H1 (cell line): ENCODE measurements around the gene CAPN10. TPM values are rescaled to one million over a fixed set of nuclear protein-coding genes. Genes with fewer than 3 reads are reported as not detected.

Experiments
- ATF3 ChIP-seq: IDR thresholded peaks from 2 replicates; pipeline ENCODE4 v1.6.1; 2011; ENCODE audit warnings: low read depth, mild to moderate bottlenecking, low read length; ENCODE audit not compliant: insufficient read depth
- GTF2F1 ChIP-seq: IDR thresholded peaks from 2 replicates; pipeline ENCODE4 v1.6.1; 2012; ENCODE audit warnings: low read depth, low read length, improper control_type of control experiment, borderline replicate concordance
- JUN ChIP-seq: IDR thresholded peaks from 2 replicates; pipeline ENCODE4 v1.6.1; 2011; ENCODE audit warnings: low read depth, mild to moderate bottlenecking, improper control_type of control experiment, low read length
- JUND ChIP-seq: IDR thresholded peaks from 2 replicates; pipeline ENCODE4 v1.6.1; 2011; ENCODE audit warnings: mild to moderate bottlenecking, improper control_type of control experiment, low read length
- POLR2AphosphoS5 ChIP-seq: IDR thresholded peaks from 2 replicates; pipeline ENCODE4 v1.6.1; 2011; ENCODE audit warnings: low read depth, low read length
- RBBP5 ChIP-seq: IDR thresholded peaks from 2 replicates; pipeline ENCODE4 v1.7.1; 2012; ENCODE audit warnings: low read depth, mild to moderate bottlenecking, inconsistent platforms, low read length, moderate library complexity, borderline replicate concordance
- SAP30 ChIP-seq: fragments of 300-600 bp; sonication (generic); IDR thresholded peaks from 2 replicates; pipeline ENCODE4 v1.7.1; 2012; ENCODE audit warnings: low read length, moderate library complexity, mild to moderate bottlenecking, inconsistent platforms; ENCODE audit not compliant: insufficient read depth, insufficient replicate concordance
- polyA plus RNA-seq, 7 experiments: library from polyadenylated mRNA; depleted of rRNA in 3 of 7; stranded (reverse) in 5 of 7; unstranded in 2 of 7; fragments of >200 nt in 5 of 7; fragments of 200-250 nt in 2 of 7; gene quantifications; 1 replicate in 5 of 7; 2 replicates in 1 of 7; 4 replicates in 1 of 7; pipeline versions ENCODE4 v1.2.1 to v1.2.3, GENCODE V29; 2011 to 2013; ENCODE audit warnings: missing spikeins in 2 of 7, mixed read lengths in 2 of 7
- total RNA-seq: library from RNA; stranded (reverse); fragmentation: NEBNext Ultra II Directional; extraction: Animal tissue kit (Norgen Biotek cat#: 25700); gene quantifications from 2 replicates; pipeline ENCODE4 v1.2.1, GENCODE V29; 2021
- TF ChIP-seq, protein P1 (sequence below): fragments of 300-600 bp; sonication (generic); IDR thresholded peaks from 2 replicates; pipeline ENCODE4 v1.7.1; 2012; ENCODE audit warnings: low read length, moderate library complexity, mild to moderate bottlenecking, inconsistent platforms; ENCODE audit not compliant: insufficient replicate concordance
- TF ChIP-seq, protein P2 (sequence below): IDR thresholded peaks from 2 replicates; pipeline ENCODE4 v1.6.1; 2012; ENCODE audit warnings: low read length, inconsistent platforms

The CAPN10 gene
- total and polyA plus RNA-seq, 2 of the 8 experiments (the other 6 are each of a cell fraction or from before 2014, with no cell fraction given) = 30.7 to 39.8 TPM

DNA sequence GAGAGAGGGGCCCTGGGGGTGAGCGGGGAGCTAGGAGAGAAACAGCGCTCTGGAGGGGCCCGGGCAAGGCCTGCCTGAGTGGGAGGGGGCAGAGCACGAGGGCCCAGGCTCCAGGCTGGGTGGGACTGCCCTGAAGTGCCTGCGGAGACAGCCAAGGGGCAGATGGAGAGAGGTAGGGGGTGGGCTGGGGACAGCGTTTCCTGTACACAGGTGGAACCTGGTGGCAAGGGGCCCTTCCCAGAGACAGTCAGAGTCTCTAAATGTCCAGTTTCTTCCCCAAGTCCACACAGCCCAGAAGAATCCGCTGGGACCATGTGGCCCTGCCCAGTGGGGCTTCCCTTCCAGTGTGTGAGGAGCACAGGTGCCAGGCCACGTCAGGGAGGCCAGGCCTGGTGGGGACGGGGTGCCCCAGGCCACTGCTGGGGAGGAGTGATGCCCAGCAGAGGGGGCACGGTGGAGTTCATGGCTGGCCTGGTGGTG, 37.0 kb downstream of the CAPN10 start (continued):
- TF ChIP-seq, protein P1, sequence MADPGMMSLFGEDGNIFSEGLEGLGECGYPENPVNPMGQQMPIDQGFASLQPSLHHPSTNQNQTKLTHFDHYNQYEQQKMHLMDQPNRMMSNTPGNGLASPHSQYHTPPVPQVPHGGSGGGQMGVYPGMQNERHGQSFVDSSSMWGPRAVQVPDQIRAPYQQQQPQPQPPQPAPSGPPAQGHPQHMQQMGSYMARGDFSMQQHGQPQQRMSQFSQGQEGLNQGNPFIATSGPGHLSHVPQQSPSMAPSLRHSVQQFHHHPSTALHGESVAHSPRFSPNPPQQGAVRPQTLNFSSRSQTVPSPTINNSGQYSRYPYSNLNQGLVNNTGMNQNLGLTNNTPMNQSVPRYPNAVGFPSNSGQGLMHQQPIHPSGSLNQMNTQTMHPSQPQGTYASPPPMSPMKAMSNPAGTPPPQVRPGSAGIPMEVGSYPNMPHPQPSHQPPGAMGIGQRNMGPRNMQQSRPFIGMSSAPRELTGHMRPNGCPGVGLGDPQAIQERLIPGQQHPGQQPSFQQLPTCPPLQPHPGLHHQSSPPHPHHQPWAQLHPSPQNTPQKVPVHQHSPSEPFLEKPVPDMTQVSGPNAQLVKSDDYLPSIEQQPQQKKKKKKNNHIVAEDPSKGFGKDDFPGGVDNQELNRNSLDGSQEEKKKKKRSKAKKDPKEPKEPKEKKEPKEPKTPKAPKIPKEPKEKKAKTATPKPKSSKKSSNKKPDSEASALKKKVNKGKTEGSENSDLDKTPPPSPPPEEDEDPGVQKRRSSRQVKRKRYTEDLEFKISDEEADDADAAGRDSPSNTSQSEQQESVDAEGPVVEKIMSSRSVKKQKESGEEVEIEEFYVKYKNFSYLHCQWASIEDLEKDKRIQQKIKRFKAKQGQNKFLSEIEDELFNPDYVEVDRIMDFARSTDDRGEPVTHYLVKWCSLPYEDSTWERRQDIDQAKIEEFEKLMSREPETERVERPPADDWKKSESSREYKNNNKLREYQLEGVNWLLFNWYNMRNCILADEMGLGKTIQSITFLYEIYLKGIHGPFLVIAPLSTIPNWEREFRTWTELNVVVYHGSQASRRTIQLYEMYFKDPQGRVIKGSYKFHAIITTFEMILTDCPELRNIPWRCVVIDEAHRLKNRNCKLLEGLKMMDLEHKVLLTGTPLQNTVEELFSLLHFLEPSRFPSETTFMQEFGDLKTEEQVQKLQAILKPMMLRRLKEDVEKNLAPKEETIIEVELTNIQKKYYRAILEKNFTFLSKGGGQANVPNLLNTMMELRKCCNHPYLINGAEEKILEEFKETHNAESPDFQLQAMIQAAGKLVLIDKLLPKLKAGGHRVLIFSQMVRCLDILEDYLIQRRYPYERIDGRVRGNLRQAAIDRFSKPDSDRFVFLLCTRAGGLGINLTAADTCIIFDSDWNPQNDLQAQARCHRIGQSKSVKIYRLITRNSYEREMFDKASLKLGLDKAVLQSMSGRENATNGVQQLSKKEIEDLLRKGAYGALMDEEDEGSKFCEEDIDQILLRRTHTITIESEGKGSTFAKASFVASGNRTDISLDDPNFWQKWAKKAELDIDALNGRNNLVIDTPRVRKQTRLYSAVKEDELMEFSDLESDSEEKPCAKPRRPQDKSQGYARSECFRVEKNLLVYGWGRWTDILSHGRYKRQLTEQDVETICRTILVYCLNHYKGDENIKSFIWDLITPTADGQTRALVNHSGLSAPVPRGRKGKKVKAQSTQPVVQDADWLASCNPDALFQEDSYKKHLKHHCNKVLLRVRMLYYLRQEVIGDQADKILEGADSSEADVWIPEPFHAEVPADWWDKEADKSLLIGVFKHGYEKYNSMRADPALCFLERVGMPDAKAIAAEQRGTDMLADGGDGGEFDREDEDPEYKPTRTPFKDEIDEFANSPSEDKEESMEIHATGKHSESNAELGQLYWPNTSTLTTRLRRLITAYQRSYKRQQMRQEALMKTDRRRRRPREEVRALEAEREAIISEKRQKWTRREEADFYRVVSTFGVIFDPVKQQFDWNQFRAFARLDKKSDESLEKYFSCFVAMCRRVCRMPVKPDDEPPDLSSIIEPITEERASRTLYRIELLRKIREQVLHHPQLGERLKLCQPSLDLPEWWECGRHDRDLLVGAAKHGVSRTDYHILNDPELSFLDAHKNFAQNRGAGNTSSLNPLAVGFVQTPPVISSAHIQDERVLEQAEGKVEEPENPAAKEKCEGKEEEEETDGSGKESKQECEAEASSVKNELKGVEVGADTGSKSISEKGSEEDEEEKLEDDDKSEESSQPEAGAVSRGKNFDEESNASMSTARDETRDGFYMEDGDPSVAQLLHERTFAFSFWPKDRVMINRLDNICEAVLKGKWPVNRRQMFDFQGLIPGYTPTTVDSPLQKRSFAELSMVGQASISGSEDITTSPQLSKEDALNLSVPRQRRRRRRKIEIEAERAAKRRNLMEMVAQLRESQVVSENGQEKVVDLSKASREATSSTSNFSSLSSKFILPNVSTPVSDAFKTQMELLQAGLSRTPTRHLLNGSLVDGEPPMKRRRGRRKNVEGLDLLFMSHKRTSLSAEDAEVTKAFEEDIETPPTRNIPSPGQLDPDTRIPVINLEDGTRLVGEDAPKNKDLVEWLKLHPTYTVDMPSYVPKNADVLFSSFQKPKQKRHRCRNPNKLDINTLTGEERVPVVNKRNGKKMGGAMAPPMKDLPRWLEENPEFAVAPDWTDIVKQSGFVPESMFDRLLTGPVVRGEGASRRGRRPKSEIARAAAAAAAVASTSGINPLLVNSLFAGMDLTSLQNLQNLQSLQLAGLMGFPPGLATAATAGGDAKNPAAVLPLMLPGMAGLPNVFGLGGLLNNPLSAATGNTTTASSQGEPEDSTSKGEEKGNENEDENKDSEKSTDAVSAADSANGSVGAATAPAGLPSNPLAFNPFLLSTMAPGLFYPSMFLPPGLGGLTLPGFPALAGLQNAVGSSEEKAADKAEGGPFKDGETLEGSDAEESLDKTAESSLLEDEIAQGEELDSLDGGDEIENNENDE = no peak
- TF ChIP-seq ATF3 = no peak
- no peak for TF ChIP-seq RBBP5
- TF ChIP-seq, protein P2, sequence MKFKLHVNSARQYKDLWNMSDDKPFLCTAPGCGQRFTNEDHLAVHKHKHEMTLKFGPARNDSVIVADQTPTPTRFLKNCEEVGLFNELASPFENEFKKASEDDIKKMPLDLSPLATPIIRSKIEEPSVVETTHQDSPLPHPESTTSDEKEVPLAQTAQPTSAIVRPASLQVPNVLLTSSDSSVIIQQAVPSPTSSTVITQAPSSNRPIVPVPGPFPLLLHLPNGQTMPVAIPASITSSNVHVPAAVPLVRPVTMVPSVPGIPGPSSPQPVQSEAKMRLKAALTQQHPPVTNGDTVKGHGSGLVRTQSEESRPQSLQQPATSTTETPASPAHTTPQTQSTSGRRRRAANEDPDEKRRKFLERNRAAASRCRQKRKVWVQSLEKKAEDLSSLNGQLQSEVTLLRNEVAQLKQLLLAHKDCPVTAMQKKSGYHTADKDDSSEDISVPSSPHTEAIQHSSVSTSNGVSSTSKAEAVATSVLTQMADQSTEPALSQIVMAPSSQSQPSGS = no peak
- no peak for TF ChIP-seq JUN
- TF ChIP-seq JUND = no peak
- TF ChIP-seq GTF2F1 = no peak
- TF ChIP-seq SAP30 = no peak
- TF ChIP-seq POLR2AphosphoS5 = no peak
